HG03135 (cell line): ENCODE results near the gene CDRT4.

Experiments
- ATAC-seq: cut with Tn5 transposase; IDR thresholded peaks from one replicate; pipeline ENCODE4 v1.9.1; 2021; ENCODE audit warnings: mild to moderate bottlenecking, moderate library complexity; ENCODE audit not compliant: unreplicated experiment

CDRT4 gene

DNA sequence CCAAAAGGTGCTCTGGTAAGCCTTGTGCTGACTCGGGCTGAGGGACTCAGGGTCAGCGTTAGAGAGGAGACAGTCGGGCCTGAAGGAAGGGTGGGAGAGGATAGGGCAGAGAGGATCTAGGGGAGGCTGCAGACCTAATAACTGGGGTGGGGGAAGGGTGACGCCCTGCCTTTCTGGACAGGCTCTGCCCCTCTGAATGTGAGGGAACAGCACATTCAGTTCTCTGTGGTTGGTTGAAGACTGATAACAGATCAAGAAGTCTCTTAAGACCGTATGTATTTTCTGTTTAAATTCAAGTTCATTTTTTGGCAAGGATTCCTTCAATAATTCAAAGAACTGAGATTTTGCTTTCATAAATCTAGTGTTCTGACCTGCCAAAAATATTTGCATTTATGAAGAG, 69.8 kb downstream of the CDRT4 start:
- no peak for ATAC-seq

- no peak for ATAC-seq
Measured at GRCh38 chr17:15395091-15395490, 72.3 kb downstream of the CDRT4 start.

- ATAC-seq: no peak
Measured at GRCh38 chr17:15393414-15393813, 74.0 kb downstream of the CDRT4 start.

GRCh38 chr17:15392326-15392741, 75.1 kb downstream of the CDRT4 start:
- no peak for ATAC-seq

DNA sequence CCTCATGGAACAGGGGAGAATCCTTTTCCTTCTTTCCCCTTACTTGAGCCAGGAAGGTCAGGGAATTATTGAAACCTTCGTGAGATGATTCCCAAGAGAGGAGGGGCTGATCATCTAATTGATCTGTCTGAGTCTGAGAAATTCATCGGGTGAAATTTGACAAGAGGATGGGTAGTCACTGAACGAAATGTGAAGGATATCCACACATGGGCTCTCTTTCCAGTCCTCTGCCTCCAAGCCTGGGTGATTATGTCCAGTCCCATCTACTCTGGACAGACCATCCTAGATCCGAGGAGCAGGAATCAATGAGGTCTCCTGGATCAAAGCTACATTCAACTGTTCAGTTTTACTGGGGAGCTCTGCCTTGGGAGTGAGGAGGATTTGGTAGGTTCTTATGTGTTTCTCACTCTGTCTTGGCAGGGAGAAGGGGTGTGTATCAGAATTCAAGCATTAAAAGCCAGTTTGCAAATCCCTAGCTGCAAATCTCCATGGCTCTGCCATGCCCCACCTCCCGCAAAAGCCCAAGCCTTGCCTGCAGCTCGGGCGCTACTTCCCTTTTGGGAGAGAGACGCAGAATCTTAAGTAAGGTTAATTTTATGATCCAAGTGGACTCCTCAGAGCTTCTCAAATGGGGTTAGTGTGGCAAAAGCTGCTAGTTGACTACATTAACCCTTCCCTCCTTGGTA, 78.9 kb downstream of the CDRT4 start:
- no peak for ATAC-seq

GRCh38 chr17:15386083-15386482, 81.3 kb downstream of the CDRT4 start:
- no peak for ATAC-seq
